HL-60 (cell line): Measurements from ENCODE around the gene POLN.

Source experiments
- CTCF ChIP-seq: IDR thresholded peaks from one replicate; pipeline ENCODE4 v1.5.1; 2011; ENCODE audit warnings: low read length, control low read depth, inconsistent platforms; ENCODE audit not compliant: insufficient read depth
- POLR2AphosphoS5 ChIP-seq: IDR thresholded peaks from 2 replicates; pipeline ENCODE4 v1.6.1; 2012; ENCODE audit warnings: low read depth

GRCh38 chr4:2071252-2071911, 170.5 kb downstream of the POLN start:
- TF ChIP-seq CTCF (no peak), POLR2AphosphoS5 (no peak)
